ENCODE results near the gene SOX10.
"Not testable (repeated sequence)": the region's sequence is repeated elsewhere in the genome, so short reads cannot be mapped to it uniquely, and the experiment has no call there.

The SOX10 gene

GRCh38 chr22:37967637-37968451 is 16.5 kb downstream of the SOX10 start:
- DNase-seq (ENCODE audit: low read depth), result no peak
- no peak for TF ChIP-seq MYC (IDR thresholded peaks at IDR 0.05; ENCODE audit: low read depth, low read length)
- no peak for TF ChIP-seq MAX (IDR thresholded peaks at IDR 0.05; ENCODE audit: low read depth, low read length)
- no peak for TF ChIP-seq POLR2A (IDR thresholded peaks at IDR 0.05; ENCODE audit: extremely low read depth, insufficient read length)
- TF ChIP-seq CTCF (IDR thresholded peaks at IDR 0.05; ENCODE audit: low read depth, low read length), result no peak
- H3K4me3 ChIP-seq (ENCODE audit: low read depth, low read length), result no peak overlapping the region

- no peak for TF ChIP-seq MYC (IDR thresholded peaks at IDR 0.05; ENCODE audit: low read depth, low read length)
- no peak for TF ChIP-seq MAX (IDR thresholded peaks at IDR 0.05; ENCODE audit: low read depth, low read length)
- DNase-seq (ENCODE audit: low read depth), result no peak
- no peak overlapping the region for H3K4me3 ChIP-seq (ENCODE audit: low read depth, low read length)
These were observed 17.2 kb downstream of the SOX10 start for GRCh38 chr22:37967147-37967546.

- no peak for TF ChIP-seq POLR2A (IDR thresholded peaks at IDR 0.05; ENCODE audit: extremely low read depth, insufficient read length)
- TF ChIP-seq CTCF (IDR thresholded peaks at IDR 0.05; ENCODE audit: low read depth, low read length), result no peak
- no peak for TF ChIP-seq MYC (IDR thresholded peaks at IDR 0.05; ENCODE audit: low read depth, low read length)
- no peak for TF ChIP-seq MAX (IDR thresholded peaks at IDR 0.05; ENCODE audit: low read depth, low read length)
- no peak overlapping the region for H3K4me3 ChIP-seq (ENCODE audit: low read depth, low read length)
- DNase-seq (ENCODE audit: low read depth), result no peak
These were observed 18.3 kb downstream of the SOX10 start for GRCh38 chr22:37965940-37966664.

- TF ChIP-seq MAX (IDR thresholded peaks at IDR 0.05; ENCODE audit: low read depth, low read length), result no peak
- TF ChIP-seq CTCF (IDR thresholded peaks at IDR 0.05; ENCODE audit: low read depth, low read length), result no peak
- TF ChIP-seq POLR2A (IDR thresholded peaks at IDR 0.05; ENCODE audit: extremely low read depth, insufficient read length), result no peak
- no peak for TF ChIP-seq MYC (IDR thresholded peaks at IDR 0.05; ENCODE audit: low read depth, low read length)
- no peak for DNase-seq (ENCODE audit: low read depth)
- H3K4me3 ChIP-seq (ENCODE audit: low read depth, low read length), result no peak overlapping the region
These were observed 23.3 kb downstream of the SOX10 start for GRCh38 chr22:37961062-37961461.

- H3K4me3 ChIP-seq (ENCODE audit: low read depth, low read length), result no peak overlapping the region
- DNase-seq (ENCODE audit: low read depth), result no peak
- TF ChIP-seq MYC (IDR thresholded peaks at IDR 0.05; ENCODE audit: low read depth, low read length) (no peak), POLR2A (IDR thresholded peaks at IDR 0.05; ENCODE audit: extremely low read depth, insufficient read length) (no peak), MAX (IDR thresholded peaks at IDR 0.05; ENCODE audit: low read depth, low read length) (no peak)
These were observed 25.0 kb downstream of the SOX10 start for GRCh38 chr22:37959231-37959825.

- TF ChIP-seq POLR2A (IDR thresholded peaks at IDR 0.05; ENCODE audit: extremely low read depth, insufficient read length) (no peak), MAX (IDR thresholded peaks at IDR 0.05; ENCODE audit: low read depth, low read length) (no peak), CTCF (IDR thresholded peaks at IDR 0.05; ENCODE audit: low read depth, low read length) (no peak), MYC (IDR thresholded peaks at IDR 0.05; ENCODE audit: low read depth, low read length) (no peak)
- no peak for DNase-seq (ENCODE audit: low read depth)
- no peak overlapping the region for H3K4me3 ChIP-seq (ENCODE audit: low read depth, low read length)
These were observed 27.1 kb downstream of the SOX10 start for GRCh38 chr22:37957232-37957631.

GRCh38 chr22:37955825-37956397 is 28.4 kb downstream of the SOX10 start:
- not testable (repeated sequence) for DNase-seq (ENCODE audit: low read depth); H3K4me3 ChIP-seq (ENCODE audit: low read depth, low read length)
